A673 (cell line): ENCODE measurements around the gene ISL2. TPM values are rescaled to one million over a fixed set of nuclear protein-coding genes. Genes with fewer than 3 reads are reported as not detected.
"Not testable (repeated sequence)": the region's sequence is repeated elsewhere in the genome, so short reads cannot be mapped to it uniquely, and the experiment has no call there.

Experiments
- BruUV-seq: library from RNA; stranded (reverse); fragments of 400-500 nt; replicated peaks from 2 replicates; lab custom pipeline; 2021; lab: Mats Ljungman, UMichigan
- CTCF ChIA-PET: fragments of 300-600 bp; sonication (Branson Sonifier 250); formaldehyde crosslinking; loops from one replicate; lab custom pipeline; 2022; ENCODE audit warnings: antibody characterized with exemption; lab: Charles Lee
- POLR2A ChIA-PET: fragments of 300-600 bp; sonication (Branson Sonifier 250); formaldehyde crosslinking; loops from one replicate; lab custom pipeline; 2022; ENCODE audit warnings: antibody characterized with exemption; ENCODE audit not compliant: low non-redundant PET; lab: Charles Lee
- DNase-seq: peaks from one replicate; pipeline ENCODE4 v3.0.0-alpha.2; 2015; ENCODE audit warnings: low spot score
- H3K27ac ChIP-seq: fragments of 200-600 bp; sonication (generic); 2 replicates; pipeline ENCODE4 v1.5.1; 2016; ENCODE audit warnings: mixed run types, low read depth, mild to moderate bottlenecking, mixed read lengths, antibody characterized with exemption, low read length; ENCODE audit not compliant: poor library complexity, severe bottlenecking
- H3K27me3 ChIP-seq: fragments of 200-600 bp; sonication (generic); replicated peaks from 2 replicates; pipeline ENCODE4 v1.6.1; 2017; ENCODE audit warnings: mixed run types, low read depth, mild to moderate bottlenecking, mixed read lengths, antibody characterized with exemption, low read length; ENCODE audit not compliant: insufficient read depth, poor library complexity
- H3K36me3 ChIP-seq: fragments of 200-600 bp; sonication (generic); 2 replicates; pipeline ENCODE4 v1.6.1; 2016; ENCODE audit warnings: mixed run types, mild to moderate bottlenecking, mixed read lengths, antibody characterized with exemption, low read length; ENCODE audit not compliant: insufficient read depth, poor library complexity, severe bottlenecking
- H3K4me1 ChIP-seq: fragments of 200-600 bp; sonication (generic); 2 replicates; pipeline ENCODE4 v1.6.1; 2017; ENCODE audit warnings: mixed run types, mild to moderate bottlenecking, mixed read lengths, antibody characterized with exemption, low read length; ENCODE audit not compliant: insufficient read depth, poor library complexity, severe bottlenecking
- H3K4me3 ChIP-seq: fragments of 200-600 bp; sonication (generic); 2 replicates; pipeline ENCODE4 v1.5.1; 2016; ENCODE audit warnings: low read depth, mixed run types, mild to moderate bottlenecking, mixed read lengths, low read length; ENCODE audit not compliant: poor library complexity, severe bottlenecking
- H3K9me3 ChIP-seq: fragments of 200-600 bp; sonication (generic); 2 replicates; pipeline ENCODE4 v1.6.1; 2016; ENCODE audit warnings: mixed run types, low read depth, mild to moderate bottlenecking, mixed read lengths, antibody characterized with exemption, low read length; ENCODE audit not compliant: poor library complexity, severe bottlenecking
- CTCF ChIP-seq: fragments of 300-800, 200-600 bp; sonication (generic); conservative IDR thresholded peaks from 2 replicates; pipeline ENCODE4 v1.5.1; 2017; ENCODE audit warnings: low read depth, mild to moderate bottlenecking, antibody characterized with exemption, low read length, moderate library complexity, mixed read lengths
- EZH2 ChIP-seq: fragments of 200-600 bp; sonication (generic); IDR thresholded peaks from 2 replicates; pipeline ENCODE4 v1.6.1; 2017; ENCODE audit warnings: borderline replicate concordance, low read depth, mild to moderate bottlenecking, mixed read lengths, antibody characterized with exemption, low read length; ENCODE audit not compliant: poor library complexity, severe bottlenecking
- intact Hi-C: fragments of 100-400 bp; cut with micrococcal nuclease; formaldehyde crosslinking; loops from one replicate; pipeline ENCODE4 v1.10.0; 2022; ENCODE audit not compliant: unreplicated experiment
- total RNA-seq: library from RNA; stranded (reverse); gene quantifications from 2 replicates; pipeline ENCODE4 v1.2.3, GENCODE V29; 2021

The ISL2 gene
- total RNA-seq, 1 experiment from 2014 or later: 3.8 TPM

- Histone ChIP-seq H3K9me3 (no peaks in the 10 kb centered on the region), H3K4me1 (peaks cover 5% of the 10 kb centered on the region), H3K27me3 (no peaks in the 10 kb centered on the region), H3K36me3 (no peaks in the 10 kb centered on the region), H3K27ac (no peak overlapping the region), H3K4me3 (no peak overlapping the region)
- TF ChIP-seq EZH2 (no peak), CTCF (no peak)
- intact Hi-C loops: no loop called here
- POLR2A ChIA-PET: no interaction called here
- DNase-seq: no peak
- no TSS peak for BruUV-seq
- CTCF ChIA-PET: no interaction called here
These were observed 39.7 kb upstream of the ISL2 start for GRCh38 chr15:76296849-76297248.

DNA sequence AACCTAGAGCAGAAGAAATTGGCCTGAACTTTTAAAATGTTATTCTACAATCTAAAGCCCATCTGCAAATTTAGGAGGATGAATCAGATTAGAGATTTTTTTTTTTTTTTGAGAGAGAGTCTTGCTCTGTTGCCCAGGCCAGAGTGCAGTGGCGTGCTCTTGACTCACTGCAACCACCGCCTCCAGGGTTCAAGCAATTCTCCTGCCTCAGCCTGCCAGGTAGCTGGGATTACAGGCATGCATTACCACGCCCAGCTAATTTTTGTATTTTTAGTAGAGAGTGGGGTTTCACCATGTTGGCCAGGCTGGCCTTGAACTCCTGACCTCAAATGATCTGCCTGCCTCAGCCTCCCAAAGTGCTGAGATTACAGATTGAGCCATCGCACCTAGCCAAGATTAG is 38.6 kb upstream of the ISL2 start:
- DNase-seq, H3K4me3 ChIP-seq, CTCF ChIA-PET, H3K27me3 ChIP-seq, intact Hi-C loops, POLR2A ChIA-PET, H3K36me3 ChIP-seq, H3K4me1 ChIP-seq, H3K9me3 ChIP-seq, BruUV-seq, H3K27ac ChIP-seq: not testable (repeated sequence)

DNA sequence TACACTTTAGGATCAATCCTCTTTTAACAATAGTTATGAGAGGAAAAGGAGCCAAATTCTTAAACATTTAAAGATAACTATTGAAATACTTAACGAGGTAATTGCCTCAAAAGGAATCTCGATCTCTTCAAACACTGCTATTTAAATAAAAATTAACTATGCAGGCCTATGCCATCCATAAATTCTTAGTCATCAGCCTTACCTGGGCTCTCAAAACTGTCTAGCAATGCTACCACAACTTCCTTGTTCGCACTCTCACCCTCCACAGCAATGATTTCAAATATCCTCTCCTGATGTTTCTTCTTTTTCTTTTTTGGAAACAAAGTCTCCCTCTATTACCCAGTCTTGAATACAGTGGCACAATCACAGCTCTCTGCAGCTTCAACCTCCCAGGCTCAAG is 37.6 kb upstream of the ISL2 start:
- no peak overlapping the region for H3K27ac ChIP-seq
- no peak for DNase-seq
- no peak overlapping the region for H3K4me3 ChIP-seq
- CTCF ChIA-PET: no interaction called here
- H3K27me3 ChIP-seq: no peaks in the 10 kb centered on the region
- TF ChIP-seq EZH2 (no peak), CTCF (no peak)
- H3K36me3 ChIP-seq: no peaks in the 10 kb centered on the region
- intact Hi-C loops: no loop called here
- H3K4me1 ChIP-seq: no peaks in the 10 kb centered on the region
- POLR2A ChIA-PET: no interaction called here
- no peaks in the 10 kb centered on the region for H3K9me3 ChIP-seq
- BruUV-seq: no TSS peak

GRCh38 chr15:76299786-76300185 is 36.8 kb upstream of the ISL2 start:
- Histone ChIP-seq H3K36me3 (no peaks in the 10 kb centered on the region), H3K9me3 (no peaks in the 10 kb centered on the region), H3K27ac (no peak overlapping the region), H3K27me3 (no peaks in the 10 kb centered on the region), H3K4me3 (no peak overlapping the region), H3K4me1 (no peaks in the 10 kb centered on the region)
- intact Hi-C loops: no loop called here
- no TSS peak for BruUV-seq
- ChIA-PET POLR2A (interaction anchor here (0.6 kb wide), 1 partner anchor 41 kb away, joined by 3 read pairs; no protein-coding TSS in a partner anchor), CTCF (no interaction called here)
- no peak for TF ChIP-seq EZH2
- TF ChIP-seq CTCF: no peak
- no peak for DNase-seq
